Measurements from ENCODE around the gene HEMGN. TPM values are rescaled to one million over a fixed set of nuclear protein-coding genes. Genes with fewer than 3 reads are reported as not detected.
"Not testable (repeated sequence)": the region's sequence is repeated elsewhere in the genome, so short reads cannot be mapped to it uniquely, and the experiment has no call there.

The HEMGN gene
- total RNA-seq, 6 experiments from 2014 or later = 0.09 to 2.9 (median 1.0) TPM; not detected in 3

DNA sequence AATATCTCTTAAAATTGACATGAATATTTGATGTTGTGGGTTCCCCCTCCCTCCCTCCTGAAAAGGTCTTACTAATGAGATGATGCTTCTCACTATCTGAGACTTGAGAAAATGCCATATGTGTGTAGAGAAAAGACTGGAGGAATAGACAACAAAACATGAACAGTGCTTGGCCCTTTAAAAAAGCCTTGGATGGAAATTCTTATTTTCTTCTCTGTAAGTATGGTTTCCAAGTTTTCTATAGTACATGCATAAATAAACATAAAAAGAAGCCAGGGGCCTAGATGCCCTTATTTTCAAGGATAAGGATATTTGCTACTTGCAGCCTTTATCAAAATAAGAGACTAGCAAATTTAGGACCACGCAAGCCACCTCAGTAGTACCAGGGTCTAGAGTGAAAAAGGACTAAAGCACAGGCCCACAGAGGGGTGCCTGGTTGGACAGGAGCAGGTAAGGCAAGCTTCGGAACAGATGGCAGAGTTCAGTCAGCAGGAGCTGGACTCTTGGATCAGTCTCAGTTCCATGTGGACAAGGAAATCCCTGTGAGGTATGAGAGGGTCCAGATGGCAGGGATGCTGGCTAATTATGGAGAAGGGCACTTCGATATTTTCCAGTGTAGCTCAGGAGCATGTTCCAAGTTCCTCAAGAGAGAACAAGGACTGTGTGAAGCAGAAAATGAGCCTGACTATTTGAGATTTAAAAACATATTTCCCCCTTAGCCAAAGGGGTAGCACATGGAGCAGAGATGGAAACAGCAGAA, 40.6 kb upstream of the HEMGN start:
- no peaks in the 10 kb centered on the region for H3K27me3 ChIP-seq
- no peak for TF ChIP-seq POLR2A (IDR thresholded peaks at IDR 0.05)
- TF ChIP-seq, protein P1, sequence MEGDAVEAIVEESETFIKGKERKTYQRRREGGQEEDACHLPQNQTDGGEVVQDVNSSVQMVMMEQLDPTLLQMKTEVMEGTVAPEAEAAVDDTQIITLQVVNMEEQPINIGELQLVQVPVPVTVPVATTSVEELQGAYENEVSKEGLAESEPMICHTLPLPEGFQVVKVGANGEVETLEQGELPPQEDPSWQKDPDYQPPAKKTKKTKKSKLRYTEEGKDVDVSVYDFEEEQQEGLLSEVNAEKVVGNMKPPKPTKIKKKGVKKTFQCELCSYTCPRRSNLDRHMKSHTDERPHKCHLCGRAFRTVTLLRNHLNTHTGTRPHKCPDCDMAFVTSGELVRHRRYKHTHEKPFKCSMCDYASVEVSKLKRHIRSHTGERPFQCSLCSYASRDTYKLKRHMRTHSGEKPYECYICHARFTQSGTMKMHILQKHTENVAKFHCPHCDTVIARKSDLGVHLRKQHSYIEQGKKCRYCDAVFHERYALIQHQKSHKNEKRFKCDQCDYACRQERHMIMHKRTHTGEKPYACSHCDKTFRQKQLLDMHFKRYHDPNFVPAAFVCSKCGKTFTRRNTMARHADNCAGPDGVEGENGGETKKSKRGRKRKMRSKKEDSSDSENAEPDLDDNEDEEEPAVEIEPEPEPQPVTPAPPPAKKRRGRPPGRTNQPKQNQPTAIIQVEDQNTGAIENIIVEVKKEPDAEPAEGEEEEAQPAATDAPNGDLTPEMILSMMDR (IDR thresholded peaks at IDR 0.05) = no peak
- ATAC-seq (no peak), DNase-seq (no peak)
- no peaks in the 10 kb centered on the region for H3K9me3 ChIP-seq
- intact Hi-C loops (cut with DNase I) = no loop called here
- no peaks in the 10 kb centered on the region for H3K4me1 ChIP-seq
- H3K36me3 ChIP-seq = no peaks in the 10 kb centered on the region
- H3K4me3 ChIP-seq = no peak overlapping the region
- WGBS (ENCODE audit: insufficient coverage, low coverage, low lambda C conversion rate, missing lambda C conversion rate) = 81% methylated on average over 3 of the region's 3 CpGs
- H3K27ac ChIP-seq = no peak overlapping the region

DNA sequence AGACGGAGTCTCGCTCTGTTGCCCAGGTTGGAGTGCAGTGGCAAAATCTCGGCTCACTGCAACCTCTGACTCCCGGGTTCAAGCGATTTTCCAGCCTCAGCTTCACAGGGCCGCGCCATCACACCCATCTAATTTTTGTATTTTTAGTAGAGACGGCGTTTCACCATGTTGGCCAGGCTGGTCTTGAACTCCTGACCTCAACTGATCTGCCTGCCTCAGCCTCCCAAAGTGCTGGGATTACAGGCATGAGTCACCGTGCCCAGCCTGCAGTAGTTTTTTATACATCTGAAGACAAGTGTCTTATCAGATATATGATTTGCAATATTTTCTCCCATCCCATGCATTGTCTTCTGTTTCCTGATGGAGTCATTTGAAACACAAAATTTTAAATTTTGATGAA, 38.7 kb upstream of the HEMGN start:
- DNase-seq; H3K27me3 ChIP-seq; H3K27ac ChIP-seq; intact Hi-C loops (cut with DNase I); H3K4me1 ChIP-seq; H3K36me3 ChIP-seq; ATAC-seq; H3K9me3 ChIP-seq; H3K4me3 ChIP-seq: not testable (repeated sequence)
- 95% methylated on average over 9 of the region's 10 CpGs for WGBS (ENCODE audit: insufficient coverage, low coverage, low lambda C conversion rate, missing lambda C conversion rate)

DNA sequence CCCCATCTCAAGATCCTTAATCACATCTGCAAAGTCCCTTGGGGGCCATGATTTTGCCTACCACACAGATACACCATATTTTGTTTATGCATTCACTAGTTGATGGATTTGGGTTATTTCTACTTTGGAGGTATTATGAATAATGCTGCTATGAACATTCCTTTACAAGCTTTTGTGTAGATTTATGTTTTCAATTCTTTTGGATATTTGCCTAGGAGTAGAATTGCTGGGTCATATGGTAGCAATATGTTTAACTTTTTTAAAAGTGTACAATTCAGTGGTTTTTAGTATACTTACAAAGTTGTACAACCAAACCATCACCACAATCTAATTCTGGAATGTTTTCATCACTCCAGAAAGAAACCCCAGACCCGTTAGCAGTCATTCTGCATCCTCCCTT, 37.4 kb upstream of the HEMGN start:
- H3K27ac ChIP-seq = no peak overlapping the region
- H3K36me3 ChIP-seq = no peaks in the 10 kb centered on the region
- intact Hi-C loops (cut with DNase I) = no loop called here
- ATAC-seq = no peak
- no peaks in the 10 kb centered on the region for H3K4me1 ChIP-seq
- no peaks in the 10 kb centered on the region for H3K27me3 ChIP-seq
- TF ChIP-seq, protein P1 (IDR thresholded peaks at IDR 0.05) = no peak
- TF ChIP-seq POLR2A (IDR thresholded peaks at IDR 0.05) = no peak
- 75% methylated on average over 1 of the region's 1 CpG for WGBS (ENCODE audit: insufficient coverage, low coverage, low lambda C conversion rate, missing lambda C conversion rate)
- DNase-seq = no peak
- H3K9me3 ChIP-seq = no peaks in the 10 kb centered on the region
- H3K4me3 ChIP-seq = no peak overlapping the region

DNA sequence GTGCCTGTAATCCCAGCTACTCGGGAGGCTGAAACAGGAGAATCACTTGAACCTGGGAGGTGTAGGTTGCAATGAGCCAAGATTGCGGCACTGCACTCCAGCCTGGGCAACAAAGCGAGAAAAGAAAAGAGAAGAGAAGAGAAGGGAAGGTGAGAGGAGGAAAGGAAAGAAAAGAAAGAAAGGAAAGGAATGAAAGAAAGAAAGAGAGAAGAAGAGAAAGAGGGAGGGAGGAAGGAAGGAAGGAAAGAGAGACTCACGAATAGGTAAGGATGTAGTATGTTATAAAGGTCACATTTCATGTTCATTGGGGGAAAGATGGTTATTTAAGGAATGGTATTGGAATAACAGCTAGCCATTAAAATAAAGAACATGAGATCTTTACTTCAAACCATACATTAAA, 34.8 kb upstream of the HEMGN start:
- Histone ChIP-seq H3K4me3 (no peak overlapping the region), H3K9me3 (no peaks in the 10 kb centered on the region), H3K27ac (no peak overlapping the region), H3K4me1 (no peaks in the 10 kb centered on the region), H3K36me3 (no peaks in the 10 kb centered on the region), H3K27me3 (no peaks in the 10 kb centered on the region)
- ATAC-seq (no peak), DNase-seq (no peak)
- WGBS (ENCODE audit: insufficient coverage, low coverage, low lambda C conversion rate, missing lambda C conversion rate) = 79% methylated on average over 4 of the region's 4 CpGs
- TF ChIP-seq, protein P1 (IDR thresholded peaks at IDR 0.05) = no peak
- no peak for TF ChIP-seq POLR2A (IDR thresholded peaks at IDR 0.05)
- intact Hi-C loops (cut with DNase I) = no loop called here

DNA sequence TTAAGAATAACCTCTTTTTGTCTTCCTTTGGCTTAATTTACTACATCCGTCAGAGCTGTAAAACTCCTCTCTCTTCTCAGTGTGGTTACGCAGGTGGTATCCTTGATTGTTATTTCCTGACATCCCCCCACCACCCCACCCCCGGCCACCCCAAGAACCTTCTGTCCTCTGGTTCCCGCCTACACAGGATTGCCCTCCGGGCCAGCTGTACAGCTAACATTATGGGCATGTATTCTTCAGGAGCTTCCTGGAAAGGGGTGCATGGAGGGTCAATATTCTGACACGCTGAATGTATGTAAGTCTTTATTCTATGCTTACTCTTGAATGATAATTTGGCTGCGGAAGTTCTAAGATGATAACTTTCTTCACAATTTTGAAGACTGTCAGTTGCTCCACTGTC, 32.2 kb upstream of the HEMGN start:
- no peaks in the 10 kb centered on the region for H3K9me3 ChIP-seq
- H3K27ac ChIP-seq = no peak overlapping the region
- no peaks in the 10 kb centered on the region for H3K27me3 ChIP-seq
- no peaks in the 10 kb centered on the region for H3K36me3 ChIP-seq
- TF ChIP-seq, protein P1 (IDR thresholded peaks at IDR 0.05) = no peak
- TF ChIP-seq POLR2A (IDR thresholded peaks at IDR 0.05) = no peak
- ATAC-seq (no peak), DNase-seq (no peak)
- 53% methylated on average over 7 of the region's 7 CpGs for WGBS (ENCODE audit: insufficient coverage, low coverage, low lambda C conversion rate, missing lambda C conversion rate)
- H3K4me3 ChIP-seq = no peak overlapping the region
- intact Hi-C loops (cut with DNase I) = no loop called here
- no peaks in the 10 kb centered on the region for H3K4me1 ChIP-seq

Measured in right lobe of liver (tissue), 6 donors.